ENCODE measurements around the gene SORCS2. TPM values are rescaled to one million over a fixed set of nuclear protein-coding genes. Genes with fewer than 3 reads are reported as not detected.

The SORCS2 gene
- total RNA-seq, 2 donors from 2014 or later = 0.68 to 0.92 TPM

DNA sequence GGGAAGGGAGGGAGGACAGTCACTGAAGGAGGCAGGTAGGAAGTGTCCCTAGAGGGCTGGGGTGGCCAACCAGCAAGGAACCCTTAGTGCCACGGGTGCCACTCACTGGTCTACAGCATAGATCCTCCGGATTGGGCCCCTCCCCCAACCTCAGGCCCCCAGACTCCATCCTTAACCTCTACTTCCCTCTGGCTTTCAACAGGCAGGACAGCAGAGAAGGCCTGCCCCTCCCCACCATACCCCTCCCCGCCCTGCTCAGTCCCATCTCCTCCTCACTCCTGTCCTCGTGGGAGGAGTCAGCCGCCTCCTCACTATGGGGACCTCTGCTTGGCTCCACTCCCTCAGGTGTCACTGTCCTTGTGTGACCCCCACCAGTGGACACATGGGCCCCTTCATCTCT is 320.1 kb downstream of the SORCS2 start:
- H3K36me3 ChIP-seq = no peaks in the 10 kb centered on the region
- no peaks in the 10 kb centered on the region for H3K27me3 ChIP-seq (replicated peaks; ENCODE audit: insufficient read depth)
- H3K27ac ChIP-seq = no peak overlapping the region
- no peaks in the 10 kb centered on the region for H3K9me3 ChIP-seq
- H3K4me3 ChIP-seq = no peak overlapping the region
- no peak for ATAC-seq (ENCODE audit: insufficient number of reproducible peaks, low FRiP score, low read depth)
- peaks cover 0 to 3% of the 10 kb centered on the region in 2 donors for H3K4me1 ChIP-seq (ENCODE audit: control insufficient read depth in 1 of 2, low read depth in 2 of 2)
- no peak for DNase-seq (ENCODE audit: low spot score)
- TF ChIP-seq, protein P1, sequence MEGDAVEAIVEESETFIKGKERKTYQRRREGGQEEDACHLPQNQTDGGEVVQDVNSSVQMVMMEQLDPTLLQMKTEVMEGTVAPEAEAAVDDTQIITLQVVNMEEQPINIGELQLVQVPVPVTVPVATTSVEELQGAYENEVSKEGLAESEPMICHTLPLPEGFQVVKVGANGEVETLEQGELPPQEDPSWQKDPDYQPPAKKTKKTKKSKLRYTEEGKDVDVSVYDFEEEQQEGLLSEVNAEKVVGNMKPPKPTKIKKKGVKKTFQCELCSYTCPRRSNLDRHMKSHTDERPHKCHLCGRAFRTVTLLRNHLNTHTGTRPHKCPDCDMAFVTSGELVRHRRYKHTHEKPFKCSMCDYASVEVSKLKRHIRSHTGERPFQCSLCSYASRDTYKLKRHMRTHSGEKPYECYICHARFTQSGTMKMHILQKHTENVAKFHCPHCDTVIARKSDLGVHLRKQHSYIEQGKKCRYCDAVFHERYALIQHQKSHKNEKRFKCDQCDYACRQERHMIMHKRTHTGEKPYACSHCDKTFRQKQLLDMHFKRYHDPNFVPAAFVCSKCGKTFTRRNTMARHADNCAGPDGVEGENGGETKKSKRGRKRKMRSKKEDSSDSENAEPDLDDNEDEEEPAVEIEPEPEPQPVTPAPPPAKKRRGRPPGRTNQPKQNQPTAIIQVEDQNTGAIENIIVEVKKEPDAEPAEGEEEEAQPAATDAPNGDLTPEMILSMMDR (IDR thresholded peaks at IDR 0.05) = no peak

DNA sequence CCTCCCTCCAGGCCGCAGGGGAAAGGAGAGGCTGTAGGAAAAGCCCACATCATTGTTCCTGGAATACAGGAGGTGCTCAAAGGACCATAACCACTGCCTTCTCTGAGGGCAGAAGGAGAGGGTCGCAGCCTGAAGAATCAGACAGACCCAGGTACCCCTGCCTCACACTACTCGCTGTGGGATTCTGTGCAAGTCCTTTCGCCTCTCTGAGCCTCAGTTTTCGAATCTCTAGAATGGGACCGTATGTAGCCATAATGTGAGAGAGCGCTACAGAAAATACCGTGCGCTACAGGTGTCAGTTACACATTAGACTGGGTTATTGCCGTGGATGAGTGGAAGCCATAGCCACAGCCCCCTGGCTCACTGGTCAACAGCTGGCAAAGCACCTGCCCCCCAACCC is 320.6 kb downstream of the SORCS2 start:
- ATAC-seq (ENCODE audit: insufficient number of reproducible peaks, low FRiP score, low read depth) (no peak), DNase-seq (ENCODE audit: low spot score) (no peak)
- TF ChIP-seq, protein P1 (IDR thresholded peaks at IDR 0.05) = no peak
- Histone ChIP-seq H3K27me3 (replicated peaks; ENCODE audit: insufficient read depth) (no peaks in the 10 kb centered on the region), H3K27ac (no peak overlapping the region), H3K9me3 (no peaks in the 10 kb centered on the region), H3K4me1 (ENCODE audit: control insufficient read depth in 1 of 2, low read depth in 2 of 2) (no peaks in the 10 kb centered on the region), H3K36me3 (no peaks in the 10 kb centered on the region), H3K4me3 (no peak overlapping the region)

DNA sequence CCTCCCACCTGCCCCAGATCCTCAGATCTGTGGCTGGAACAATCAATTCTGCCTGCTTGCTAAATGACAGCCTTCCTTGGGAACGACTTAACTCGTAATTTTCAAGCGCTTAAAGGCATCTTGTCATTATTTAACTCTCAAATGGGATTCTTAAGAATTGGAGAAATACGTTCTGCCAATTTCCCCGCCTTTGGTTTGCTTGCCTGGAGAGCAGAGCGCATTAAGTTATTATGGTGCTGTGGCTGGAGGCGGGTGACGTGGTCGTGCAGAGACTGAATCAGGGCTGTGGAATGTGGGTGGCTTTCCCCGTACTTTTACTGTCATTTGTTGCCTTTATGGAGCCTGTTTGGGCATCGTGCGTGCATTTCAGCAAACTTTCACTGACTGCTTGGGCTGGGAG is 321.3 kb downstream of the SORCS2 start:
- DNase-seq (ENCODE audit: low spot score) = no peak
- Histone ChIP-seq H3K4me1 (ENCODE audit: control insufficient read depth in 1 of 2, low read depth in 2 of 2) (no peaks in the 10 kb centered on the region), H3K27me3 (replicated peaks; ENCODE audit: insufficient read depth) (no peaks in the 10 kb centered on the region), H3K36me3 (no peaks in the 10 kb centered on the region), H3K4me3 (no peak overlapping the region), H3K27ac (no peak overlapping the region), H3K9me3 (no peaks in the 10 kb centered on the region)
- TF ChIP-seq, protein P1 (IDR thresholded peaks at IDR 0.05) = no peak
- ATAC-seq (ENCODE audit: insufficient number of reproducible peaks, low FRiP score, low read depth) = no peak

DNA sequence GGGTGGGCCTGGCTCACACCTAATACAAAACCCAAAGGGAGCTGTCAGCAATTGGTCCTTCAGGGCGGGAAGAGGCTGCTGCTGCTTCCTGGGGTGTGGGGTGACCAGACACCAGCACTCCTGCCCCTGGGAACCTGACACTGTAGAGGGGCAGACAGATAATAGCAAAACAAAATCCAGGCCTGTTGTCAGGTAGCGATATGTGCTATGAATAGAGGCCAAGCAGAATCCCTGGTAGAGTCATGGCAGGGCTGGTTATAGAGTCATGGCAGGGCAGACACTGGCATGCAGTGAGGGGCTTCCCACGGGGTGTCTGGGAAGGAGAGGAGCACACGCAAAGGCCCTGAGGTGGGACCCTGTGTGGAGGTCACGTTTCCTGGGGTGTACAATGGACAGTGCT is 321.9 kb downstream of the SORCS2 start:
- ATAC-seq (ENCODE audit: insufficient number of reproducible peaks, low FRiP score, low read depth) (no peak), DNase-seq (ENCODE audit: low spot score) (no peak)
- Histone ChIP-seq H3K36me3 (no peaks in the 10 kb centered on the region), H3K27ac (no peak overlapping the region), H3K4me1 (ENCODE audit: control insufficient read depth in 1 of 2, low read depth in 2 of 2) (no peaks in the 10 kb centered on the region), H3K9me3 (no peaks in the 10 kb centered on the region), H3K4me3 (no peak overlapping the region), H3K27me3 (replicated peaks; ENCODE audit: insufficient read depth) (no peaks in the 10 kb centered on the region)
- TF ChIP-seq, protein P1 (IDR thresholded peaks at IDR 0.05) = no peak

DNA sequence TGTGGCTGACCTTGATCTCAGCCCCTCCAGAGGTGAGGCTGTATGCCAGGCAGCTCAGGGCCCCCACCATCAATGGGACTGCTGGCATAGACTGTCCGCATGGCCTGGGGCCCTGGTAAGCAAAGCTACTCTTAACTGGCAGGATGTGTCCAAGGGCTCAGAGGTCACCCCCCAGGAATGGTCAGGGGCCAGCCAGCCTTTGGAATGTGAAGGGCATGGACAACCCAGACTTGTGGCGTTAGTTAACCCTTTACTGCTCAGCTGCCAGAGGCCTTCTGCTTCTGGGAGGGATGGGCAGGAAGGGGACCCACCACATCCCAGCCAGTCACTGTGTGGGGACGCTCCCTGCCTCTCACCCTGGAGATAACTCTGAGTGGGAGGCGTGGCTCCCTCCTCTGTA is 322.5 kb downstream of the SORCS2 start:
- no peak for ATAC-seq (ENCODE audit: insufficient number of reproducible peaks, low FRiP score, low read depth)
- no peak overlapping the region for H3K27ac ChIP-seq

More for the DNA sequence above, 322.5 kb downstream of the SORCS2 start:
- Histone ChIP-seq H3K27me3 (replicated peaks; ENCODE audit: insufficient read depth) (no peaks in the 10 kb centered on the region), H3K9me3 (no peaks in the 10 kb centered on the region), H3K36me3 (no peaks in the 10 kb centered on the region), H3K4me1 (ENCODE audit: control insufficient read depth in 1 of 2, low read depth in 2 of 2) (no peaks in the 10 kb centered on the region), H3K4me3 (no peak overlapping the region)
- TF ChIP-seq, protein P1 (IDR thresholded peaks at IDR 0.05) = no peak
- DNase-seq (ENCODE audit: low spot score) = no peak
